ENCODE data around the gene KCNH1.

DNA sequence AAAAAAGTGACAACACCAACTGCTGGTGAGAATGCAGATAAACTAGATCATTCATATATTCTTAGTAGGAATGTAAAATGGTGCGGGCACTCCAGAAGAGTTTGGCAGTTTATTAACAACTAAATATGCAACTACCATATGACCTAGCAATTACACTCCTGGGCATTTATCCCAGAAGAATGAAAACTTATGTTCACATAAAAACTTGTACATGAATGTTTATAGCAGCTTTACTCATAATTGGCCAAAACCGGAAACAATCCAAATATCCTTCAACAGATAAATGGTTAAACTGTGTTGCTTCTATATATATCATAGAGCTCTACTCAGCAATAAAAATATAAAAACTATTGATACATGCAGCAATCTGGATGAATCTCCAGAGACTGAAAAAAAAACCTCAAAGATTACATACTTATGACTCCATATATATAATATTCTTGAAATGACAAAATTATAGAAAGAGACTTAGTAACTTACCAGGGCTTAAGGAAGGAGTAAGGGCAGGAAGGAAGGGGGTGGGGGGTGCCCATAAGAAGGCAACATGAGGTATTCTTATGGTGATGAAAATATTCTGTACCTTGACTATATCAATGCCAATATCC is 99.9 kb downstream of the KCNH1 start:
- no peak for TF ChIP-seq CTCF (tag by site-specific recombination; IDR thresholded peaks at IDR 0.05)
- TF ChIP-seq TCF7L2 (IDR thresholded peaks at IDR 0.05; ENCODE audit: borderline replicate concordance, low read depth, low read length): no peak

Measured in HEK293 (cell line).